B cell (primary cell): Measurements from ENCODE around the gene ATXN1. TPM values are rescaled to one million over a fixed set of nuclear protein-coding genes. Genes with fewer than 3 reads are reported as not detected.

Experiments
- ATAC-seq: fragments of 200-7000 bp; cut with Tn5 transposase; one replicate; pipeline ENCODE4 v1.10.0; 2021; ENCODE audit warnings: low read depth, mild to moderate bottlenecking, moderate number of reproducible peaks, moderate library complexity
- CTCF ChIA-PET: fragments of 350-600 bp; sonication (Branson Sonifier 250); formaldehyde crosslinking; loops from one replicate; lab custom pipeline; 2021; ENCODE audit warnings: antibody characterized with exemption, inconsistent platforms; lab: Charles Lee
- POLR2A ChIA-PET: fragments of 350-600 bp; sonication (Branson Sonifier 250); formaldehyde crosslinking; loops from one replicate; lab custom pipeline; 2021; ENCODE audit warnings: antibody characterized with exemption; lab: Charles Lee
- DNase-seq: peaks from one replicate; pipeline ENCODE4 v3.0.0; 2013
- H2AFZ ChIP-seq: 2 replicates; pipeline ENCODE4 v1.6.1; 2012; ENCODE audit warnings: mild to moderate bottlenecking, low read depth, low read length; ENCODE audit not compliant: insufficient read depth, poor library complexity, severe bottlenecking
- H3K27ac ChIP-seq, 2 donors: 1 replicate in 1 of 2; 2 replicates in 1 of 2; pipeline ENCODE4 v1.5.1; 2012 to 2013; ENCODE audit warnings: low read length in 2 of 2, mild to moderate bottlenecking in 2 of 2, moderate library complexity in 1 of 2
- H3K27me3 ChIP-seq, 4 experiments: fragments of 200-600 bp in 1 of 4; sonication (generic) in 1 of 4; replicated peaks in 1 of 4; 1 replicate in 2 of 4; 2 replicates in 2 of 4; pipeline versions ENCODE4 v1.6.1 to v1.7.0; 2013 to 2016; ENCODE audit warnings: low read length in 3 of 4, mild to moderate bottlenecking in 2 of 4, mixed read lengths in 1 of 4, moderate library complexity in 1 of 4; ENCODE audit not compliant: insufficient read depth in 4 of 4, control insufficient read depth in 3 of 4; ENCODE audit errors: control extremely low read depth in 1 of 4
- H3K36me3 ChIP-seq, 2 experiments: replicated peaks in 1 of 2; 1 replicate in 1 of 2; 2 replicates in 1 of 2; pipeline versions ENCODE4 v1.6.1 to v1.7.1; 2013; ENCODE audit warnings: low read length in 1 of 2; ENCODE audit not compliant: insufficient read depth in 2 of 2, control insufficient read depth in 1 of 2; ENCODE audit errors: control extremely low read depth in 1 of 2, extremely low read depth in 1 of 2
- H3K4me1 ChIP-seq, 2 donors: fragments of 200-600 bp in 1 of 2; sonication (generic) in 1 of 2; 1 replicate in 1 of 2; 2 replicates in 1 of 2; pipeline versions ENCODE4 v1.5.1 to v1.6.1; 2013 to 2017; ENCODE audit warnings: low read length in 2 of 2; ENCODE audit not compliant: control insufficient read depth in 2 of 2, insufficient read depth in 2 of 2
- H3K4me2 ChIP-seq: replicated peaks from 2 replicates; pipeline ENCODE3; 2012; ENCODE audit warnings: mild to moderate bottlenecking, low read depth, low read length; ENCODE audit not compliant: poor library complexity, severe bottlenecking
- H3K4me3 ChIP-seq, 5 experiments: fragments of 200-600 bp in 1 of 5; sonication (generic) in 1 of 5; 1 replicate in 3 of 5; 2 replicates in 2 of 5; pipeline versions ENCODE4 v1.5.1 to v1.7.0; 2011 to 2016; ENCODE audit warnings: low read length in 4 of 5, mild to moderate bottlenecking in 4 of 5, low read depth in 2 of 5, control low read depth in 1 of 5, moderate library complexity in 1 of 5; ENCODE audit not compliant: insufficient read depth in 1 of 5; ENCODE audit errors: control extremely low read depth in 1 of 5, extremely low read depth in 1 of 5
- H3K79me2 ChIP-seq: fragments of 200-600 bp; sonication (generic); one replicate; pipeline ENCODE4 v1.6.0; 2016; ENCODE audit warnings: low read length; ENCODE audit not compliant: control insufficient read depth, insufficient read depth
- H3K9ac ChIP-seq: fragments of 200-600 bp; sonication (generic); 2 replicates; pipeline ENCODE4 v1.6.1; 2017; ENCODE audit warnings: mild to moderate bottlenecking, low read length, moderate library complexity
- H3K9me3 ChIP-seq, 3 donors: one replicate each; pipeline versions ENCODE4 v1.6.1 to v1.7.1; 2013; ENCODE audit warnings: low read length in 2 of 3; ENCODE audit not compliant: control insufficient read depth in 2 of 3, insufficient read depth in 1 of 3; ENCODE audit errors: control extremely low read depth in 1 of 3
- H4K20me1 ChIP-seq: 2 replicates; pipeline ENCODE4 v1.6.0; 2012; ENCODE audit warnings: mild to moderate bottlenecking, low read length; ENCODE audit not compliant: insufficient read depth, control insufficient read depth, poor library complexity, severe bottlenecking
- H3K27ac Mint-ChIP-seq: one replicate; pipeline ENCODE4 v1.8.0; 2021; ENCODE audit warnings: mixed read lengths
- H3K27me3 Mint-ChIP-seq: one replicate; pipeline ENCODE4 v1.8.0; 2021; ENCODE audit warnings: mixed read lengths
- H3K4me1 Mint-ChIP-seq: one replicate; pipeline ENCODE4 v1.8.0; 2021; ENCODE audit warnings: mixed read lengths
- H3K4me3 Mint-ChIP-seq: one replicate; pipeline ENCODE4 v1.8.0; 2021; ENCODE audit warnings: mixed read lengths
- H3K9me3 Mint-ChIP-seq: one replicate; pipeline ENCODE4 v1.8.0; 2022; ENCODE audit warnings: mixed read lengths; ENCODE audit not compliant: insufficient read depth
- EZH2 ChIP-seq: IDR thresholded peaks from 2 replicates; pipeline ENCODE4 v1.6.1; 2012; ENCODE audit warnings: borderline replicate concordance, low read depth, mild to moderate bottlenecking, moderate library complexity, low read length; ENCODE audit not compliant: insufficient read depth, poor library complexity, severe bottlenecking
- WGBS: methylation state at CpG from one replicate; pipeline ENCODE4 v1.1.5; 2013; ENCODE audit warnings: missing lambda C conversion rate; ENCODE audit not compliant: insufficient coverage; 5-methylcytosine and 5-hydroxymethylcytosine counted together
- intact Hi-C: fragments of 100-400 bp; cut with micrococcal nuclease; formaldehyde crosslinking; loops from one replicate; pipeline ENCODE4 v1.10.0; 2022
- polyA plus RNA-seq: library from polyadenylated mRNA; depleted of rRNA; stranded (reverse); fragments of >200 nt; gene quantifications from 2 replicates; pipeline ENCODE4 v1.2.3, GENCODE V29; 2012
- total RNA-seq, 2 donors: library from RNA; stranded (reverse); fragments of 120-200 nt in 1 of 2; gene quantifications; 1 replicate in 1 of 2; 2 replicates in 1 of 2; pipeline versions ENCODE4 v1.2.3 to v1.2.4, GENCODE V29; 2013 to 2022
- TF ChIP-seq, protein P1 (sequence below): fragments of 200-600 bp; IDR thresholded peaks from one replicate; pipeline ENCODE4 v1.8.0; 2022; ENCODE audit warnings: antibody characterized with exemption, mild to moderate bottlenecking

The ATXN1 gene
- total and polyA plus RNA-seq, 2 donors (not counting 1 experiment from before 2014, with no cell fraction given), result 5.7 to 63.8 TPM

DNA sequence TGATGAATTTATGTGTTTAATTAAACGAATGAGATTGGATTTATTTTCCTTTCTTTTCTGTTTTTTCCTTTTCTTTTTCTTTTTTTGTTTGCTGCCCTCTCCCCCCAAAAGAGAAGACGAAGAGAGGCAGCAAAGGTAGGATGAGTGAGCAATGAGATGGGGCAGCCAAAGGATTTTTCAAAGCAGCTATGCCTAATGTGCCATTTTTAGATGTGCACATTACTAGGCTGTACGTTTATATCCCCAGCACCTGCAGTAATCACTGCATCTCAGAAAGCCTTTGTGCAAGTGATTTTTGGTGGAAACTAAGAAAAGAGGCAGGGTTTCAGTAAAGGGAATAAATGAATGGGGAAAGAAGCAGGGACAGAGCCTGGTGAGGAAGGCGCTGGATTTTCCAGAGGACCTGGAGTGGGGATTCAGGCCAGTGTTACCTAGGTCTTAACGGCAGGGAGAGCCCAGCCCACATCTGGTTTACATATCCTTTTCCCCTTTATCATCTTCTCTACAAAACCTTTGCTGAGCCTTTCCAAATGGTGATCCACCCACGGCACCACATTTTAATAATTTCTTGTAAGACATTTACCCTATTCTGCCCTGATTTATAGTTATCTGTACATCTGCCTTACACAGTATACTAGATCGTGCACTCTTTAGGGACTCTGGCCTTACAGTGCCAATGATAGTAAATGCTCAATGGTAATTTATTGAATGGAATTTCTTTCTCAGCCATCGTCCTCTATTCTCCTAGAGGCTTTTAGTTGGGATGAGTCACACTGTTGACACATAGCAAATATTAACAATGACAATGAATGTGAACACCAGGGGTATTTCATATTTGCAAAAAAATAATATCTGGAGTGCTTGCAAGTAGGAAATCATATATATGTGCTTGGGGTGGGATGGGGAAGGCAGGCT, 38.3 kb upstream of the ATXN1 start:
- WGBS, result 95% methylated on average over 3 of the region's 8 CpGs

More for the DNA sequence above, 38.3 kb upstream of the ATXN1 start:
- ChIA-PET CTCF (no interaction called here), POLR2A (no interaction called here)
- Histone ChIP-seq H3K79me2 (no peaks in the 10 kb centered on the region), H4K20me1 (no peaks in the 10 kb centered on the region), H3K9me3 (no peaks in the 10 kb centered on the region), H3K4me3 (no peak overlapping the region), H3K27ac (no peak overlapping the region), H3K27me3 (no peaks in the 10 kb centered on the region), H3K4me2 (no peak overlapping the region), H2AFZ (no peak overlapping the region), H3K4me1 (no peaks in the 10 kb centered on the region), H3K36me3 (no peaks in the 10 kb centered on the region), H3K9ac (no peak overlapping the region)
- no peak for TF ChIP-seq EZH2
- TF ChIP-seq, protein P1, sequence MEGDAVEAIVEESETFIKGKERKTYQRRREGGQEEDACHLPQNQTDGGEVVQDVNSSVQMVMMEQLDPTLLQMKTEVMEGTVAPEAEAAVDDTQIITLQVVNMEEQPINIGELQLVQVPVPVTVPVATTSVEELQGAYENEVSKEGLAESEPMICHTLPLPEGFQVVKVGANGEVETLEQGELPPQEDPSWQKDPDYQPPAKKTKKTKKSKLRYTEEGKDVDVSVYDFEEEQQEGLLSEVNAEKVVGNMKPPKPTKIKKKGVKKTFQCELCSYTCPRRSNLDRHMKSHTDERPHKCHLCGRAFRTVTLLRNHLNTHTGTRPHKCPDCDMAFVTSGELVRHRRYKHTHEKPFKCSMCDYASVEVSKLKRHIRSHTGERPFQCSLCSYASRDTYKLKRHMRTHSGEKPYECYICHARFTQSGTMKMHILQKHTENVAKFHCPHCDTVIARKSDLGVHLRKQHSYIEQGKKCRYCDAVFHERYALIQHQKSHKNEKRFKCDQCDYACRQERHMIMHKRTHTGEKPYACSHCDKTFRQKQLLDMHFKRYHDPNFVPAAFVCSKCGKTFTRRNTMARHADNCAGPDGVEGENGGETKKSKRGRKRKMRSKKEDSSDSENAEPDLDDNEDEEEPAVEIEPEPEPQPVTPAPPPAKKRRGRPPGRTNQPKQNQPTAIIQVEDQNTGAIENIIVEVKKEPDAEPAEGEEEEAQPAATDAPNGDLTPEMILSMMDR, result no peak
- Mint-ChIP-seq H3K27ac (no peak overlapping the region), H3K4me1 (no peaks in the 10 kb centered on the region), H3K9me3 (no peaks in the 10 kb centered on the region), H3K27me3 (peaks cover 7% of the 10 kb centered on the region), H3K4me3 (no peak overlapping the region)
- intact Hi-C loops, result no loop called here
- DNase-seq, result no peak
- ATAC-seq, result no peak
